C1 segment of cervical spinal cord (tissue), 14 donors: ENCODE results near the gene EMID1.

ENCODE experiments used
- DNase-seq, 14 donors: peaks; one replicate each; lab custom pipeline; 2025; lab: John Stamatoyannopoulos, UW

The EMID1 gene

GRCh38 chr22:29205594-29206371, at the start of gene EMID1:
Gene EMID1 (plus strand): TSS chr22:29205896. CDS start chr22:29206039, 143 bp downstream.
- peak in 2 of 14 donors; percentile 14 to 19 for DNase-seq

DNA sequence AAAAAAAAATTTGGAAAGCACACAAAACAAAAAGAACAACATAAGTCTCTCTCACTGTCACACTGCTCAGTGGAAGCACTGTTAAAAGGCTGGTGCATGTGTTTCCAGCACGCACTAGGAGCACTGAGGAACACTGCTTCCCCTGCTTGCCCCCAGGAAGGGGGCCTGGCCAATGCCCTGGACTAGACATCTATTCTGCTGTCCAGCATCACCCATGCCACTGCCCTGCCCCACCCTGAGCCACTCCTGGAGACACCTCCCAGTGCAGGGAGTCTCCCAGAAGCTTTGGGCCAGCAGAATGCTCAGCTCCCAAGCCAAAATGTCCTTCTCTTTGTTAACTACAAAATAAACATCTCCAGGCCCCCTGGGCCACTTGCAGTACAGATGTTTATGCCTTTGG, 49.7 kb upstream of the EMID1 start:
- no peak for DNase-seq

- peak in 1 of 14 donors; percentile 16 for DNase-seq
These were observed 49.2 kb upstream of the EMID1 start for GRCh38 chr22:29156507-29156906.

GRCh38 chr22:29157759-29158535, 47.7 kb upstream of the EMID1 start:
- DNase-seq, result no peak

DNA sequence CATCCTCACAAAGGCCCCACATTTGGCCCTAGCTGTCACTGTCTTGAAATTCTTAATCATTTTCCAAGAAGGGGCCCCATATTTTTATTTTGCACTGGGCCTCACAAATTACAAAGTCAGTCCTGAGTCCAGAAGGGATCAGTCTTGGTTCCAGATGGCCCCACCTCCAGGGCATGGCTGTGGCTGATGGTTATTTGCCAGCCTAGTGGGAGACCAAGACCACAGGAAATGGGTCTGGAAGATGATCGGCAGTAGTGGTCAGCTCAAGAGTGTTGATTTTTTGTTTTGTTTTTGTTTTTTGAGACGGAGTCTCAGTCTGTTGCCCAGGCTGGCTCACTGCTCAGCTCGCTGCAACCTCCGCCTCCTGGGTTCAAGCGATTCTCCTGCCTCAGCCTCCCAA, 47.1 kb upstream of the EMID1 start:
- no peak for DNase-seq

- no peak for DNase-seq
These were observed 41.9 kb upstream of the EMID1 start for GRCh38 chr22:29163808-29164207.

GRCh38 chr22:29165321-29166060, 40.2 kb upstream of the EMID1 start:
- DNase-seq, result no peak

GRCh38 chr22:29166180-29166579, 39.5 kb upstream of the EMID1 start:
- DNase-seq, result no peak

GRCh38 chr22:29167032-29167911, 38.4 kb upstream of the EMID1 start:
- DNase-seq, result no peak

- DNase-seq, result no peak
These were observed 34.0 kb upstream of the EMID1 start for GRCh38 chr22:29171721-29172120.

GRCh38 chr22:29172216-29172615, 33.5 kb upstream of the EMID1 start:
- DNase-seq, result no peak

DNA sequence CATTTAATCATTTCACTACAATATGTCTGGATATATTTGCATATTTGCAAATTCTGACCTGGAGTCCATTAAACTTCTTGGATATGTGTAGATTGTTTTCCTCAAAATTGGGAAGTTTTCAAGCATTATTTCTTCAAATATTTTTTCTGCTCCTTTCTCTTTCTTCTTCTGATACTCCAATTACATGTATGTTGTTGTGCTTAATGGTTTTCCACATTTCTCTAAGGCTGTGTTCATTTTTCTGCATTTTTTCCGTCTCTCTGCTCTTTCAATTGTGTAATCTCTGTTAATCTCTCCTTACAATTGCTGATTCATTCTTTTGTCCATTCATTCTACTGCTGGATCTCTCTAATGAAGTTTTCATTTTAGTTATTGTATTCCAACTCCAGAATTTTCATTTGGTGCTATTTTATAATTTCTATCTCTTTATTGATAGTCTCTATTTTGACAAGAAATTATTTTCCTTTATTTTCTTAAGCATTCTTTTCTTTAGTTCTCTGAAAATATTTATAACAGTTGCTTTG, 30.3 kb upstream of the EMID1 start:
- no peak for DNase-seq

DNA sequence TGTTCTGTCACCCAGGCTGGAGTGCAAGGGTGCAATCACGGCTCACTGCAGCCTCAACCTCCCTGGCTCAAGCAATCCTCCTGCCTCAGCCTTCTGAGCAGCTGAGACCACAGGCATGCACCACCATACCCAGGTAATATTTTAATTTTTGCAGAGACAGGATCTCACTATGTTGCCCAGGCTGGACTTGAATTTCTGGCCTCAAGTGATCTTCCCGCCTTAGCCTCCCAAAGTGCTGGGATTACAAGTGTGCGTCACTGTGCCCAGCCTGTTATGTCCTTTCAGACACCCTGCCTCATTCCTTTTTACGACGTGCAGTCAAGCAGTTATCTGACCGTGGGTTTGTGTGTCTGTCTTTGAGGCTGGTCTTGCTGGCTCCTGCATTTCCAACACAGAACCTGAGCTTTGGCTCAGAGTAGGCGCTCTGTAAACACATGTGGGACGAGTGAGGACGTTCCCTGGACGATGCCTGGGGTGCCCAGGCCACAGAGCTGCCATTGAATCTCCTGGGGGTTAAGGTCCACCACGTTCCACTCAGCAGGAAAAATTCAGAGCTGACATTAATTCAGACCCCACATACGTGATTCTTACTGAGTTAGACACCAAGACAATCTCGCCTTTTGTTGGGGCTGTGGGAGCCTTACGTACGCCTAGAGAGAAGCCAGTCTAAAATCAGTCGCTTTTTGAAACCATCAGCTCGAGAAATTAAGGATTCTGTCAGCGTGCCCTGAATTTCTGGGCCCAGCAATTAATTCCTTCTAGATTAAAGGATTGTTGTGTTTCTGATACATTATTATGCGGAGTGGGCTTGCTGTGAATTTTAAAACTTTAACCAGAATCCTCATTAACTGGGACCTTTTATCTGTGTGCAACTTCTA, 21.5 kb upstream of the EMID1 start:
- DNase-seq, result no peak

- DNase-seq, result no peak
These were observed 20.7 kb upstream of the EMID1 start for GRCh38 chr22:29184849-29185490.

DNA sequence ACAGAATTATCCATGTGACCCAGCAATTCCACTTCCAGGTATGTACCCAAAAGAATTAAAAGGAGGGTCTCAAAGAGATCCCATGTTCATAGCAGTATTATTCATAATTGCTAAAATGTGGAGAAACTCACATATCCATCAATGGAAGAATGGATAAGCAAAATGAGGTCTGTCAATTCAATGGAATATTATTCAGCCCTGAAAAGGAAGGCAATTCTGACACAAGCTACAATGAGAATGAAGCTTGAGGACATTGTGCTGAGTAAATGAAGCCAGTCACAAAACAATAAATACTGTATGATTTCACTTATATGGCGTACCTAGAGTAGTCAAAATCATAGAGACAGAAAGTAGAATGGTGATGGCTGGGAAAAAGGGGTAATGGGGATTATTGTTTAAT, 19.4 kb upstream of the EMID1 start:
- no peak for DNase-seq

GRCh38 chr22:29187831-29188230, 17.9 kb upstream of the EMID1 start:
- DNase-seq, result peak in 2 of 14 donors; percentile 8 to 52

GRCh38 chr22:29190051-29190450, 15.6 kb upstream of the EMID1 start:
- no peak for DNase-seq

- DNase-seq, result no peak
These were observed 14.8 kb upstream of the EMID1 start for GRCh38 chr22:29190918-29191317.

DNA sequence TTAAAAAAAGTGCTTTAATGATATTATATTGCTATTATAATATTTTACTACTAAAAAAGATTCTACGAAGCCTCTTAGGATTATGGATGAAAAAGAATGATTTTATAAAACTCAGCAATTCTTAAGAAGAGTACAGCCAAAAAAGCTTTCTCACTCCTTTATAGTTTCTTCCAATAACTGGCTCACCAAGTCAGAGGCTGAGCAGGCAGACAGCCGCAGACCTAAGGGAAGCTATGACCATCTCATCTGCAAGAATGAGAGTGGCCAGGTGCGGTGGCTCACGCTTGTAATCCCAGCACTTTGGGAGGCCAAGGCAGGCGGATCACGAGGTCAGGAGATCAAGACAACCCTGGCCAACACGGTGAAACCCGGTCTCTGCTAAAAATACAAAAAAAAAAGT, 12.7 kb upstream of the EMID1 start:
- DNase-seq, result no peak
